SK-N-MC (cell line): ENCODE measurements around the gene CMIP.

Source experiments
- EZH2 ChIP-seq: fragments of 200-600 bp; sonication (generic); IDR thresholded peaks from one replicate; pipeline ENCODE4 v1.6.1; 2017; ENCODE audit warnings: antibody characterized with exemption
- FOXP2 ChIP-seq: optimal IDR thresholded peaks from 2 replicates; pipeline ENCODE3; 2011; ENCODE audit warnings: mild to moderate bottlenecking, moderate library complexity; ENCODE audit not compliant: insufficient read depth; ENCODE audit errors: extremely low read length, control extremely low read depth
- POLR2AphosphoS5 ChIP-seq: IDR thresholded peaks from 2 replicates; pipeline ENCODE4 v1.6.1; 2012; ENCODE audit warnings: mild to moderate bottlenecking, low read depth, low read length, borderline replicate concordance

DNA sequence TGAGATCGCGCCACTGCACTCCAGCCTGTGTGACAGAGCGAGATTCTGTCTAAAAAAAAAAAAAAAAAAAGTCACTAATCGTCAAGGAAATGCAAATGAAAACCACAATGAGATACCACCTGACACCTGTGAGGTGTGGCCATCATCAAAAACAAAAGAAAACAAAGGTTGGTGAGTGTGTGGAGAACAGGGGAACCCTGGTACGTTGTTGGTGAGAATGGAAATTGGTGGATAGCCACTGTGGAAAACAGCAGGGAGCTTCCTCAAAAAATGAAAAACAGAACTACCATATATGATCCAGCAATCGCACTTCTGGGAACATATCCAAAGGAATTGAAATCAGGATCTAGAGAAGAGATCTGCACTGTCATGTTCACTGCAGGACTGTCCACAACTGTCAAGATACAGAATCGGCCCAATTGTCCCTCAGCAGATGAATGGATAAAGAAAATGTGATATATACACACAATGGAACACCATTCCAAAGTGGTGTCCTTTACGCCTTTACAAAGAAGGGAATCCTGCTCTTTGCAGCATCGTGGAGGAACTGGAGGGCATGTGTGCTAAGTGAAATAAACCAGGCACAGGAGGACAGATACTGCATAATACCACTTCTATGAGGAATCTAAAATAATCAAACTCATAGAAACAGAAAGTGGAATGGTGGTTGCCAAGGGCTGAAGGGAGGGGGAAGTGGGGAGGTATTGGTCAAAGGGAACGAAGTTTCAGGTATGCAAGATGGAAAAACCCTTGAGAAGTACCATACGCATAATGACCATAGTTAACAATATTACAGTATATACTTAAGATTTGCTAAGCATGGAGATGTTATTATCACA is 271.0 kb downstream of the CMIP start:
- TF ChIP-seq EZH2, result no peak
- no peak for TF ChIP-seq POLR2AphosphoS5
- no peak for TF ChIP-seq FOXP2
